Gastrocnemius medialis (tissue), 4 donors: Measurements from ENCODE around the gene CACNA1H.
"Not testable (repeated sequence)": the region's sequence is repeated elsewhere in the genome, so short reads cannot be mapped to it uniquely, and the experiment has no call there.

ENCODE experiments used
- POLR2A ChIP-seq, 2 donors: fragments of 450-650 bp; IDR thresholded peaks; one replicate each; pipeline ENCODE4 v1.6.1; 2017; ENCODE audit warnings: antibody characterized with exemption in 2 of 2, mild to moderate bottlenecking in 2 of 2, moderate library complexity in 2 of 2
- TF ChIP-seq, protein P1 (sequence below), 5 experiments: fragments of 450-650 bp in 3 of 5; fragments of 200-600 bp in 2 of 5; sonication (generic) in 2 of 5; IDR thresholded peaks in 4 of 5; conservative IDR thresholded peaks in 1 of 5; 1 replicate in 4 of 5; 2 replicates in 1 of 5; pipeline ENCODE4 v1.5.1; 2016 to 2019; ENCODE audit warnings: antibody characterized with exemption in 5 of 5, mild to moderate bottlenecking in 3 of 5, moderate library complexity in 3 of 5

DNA sequence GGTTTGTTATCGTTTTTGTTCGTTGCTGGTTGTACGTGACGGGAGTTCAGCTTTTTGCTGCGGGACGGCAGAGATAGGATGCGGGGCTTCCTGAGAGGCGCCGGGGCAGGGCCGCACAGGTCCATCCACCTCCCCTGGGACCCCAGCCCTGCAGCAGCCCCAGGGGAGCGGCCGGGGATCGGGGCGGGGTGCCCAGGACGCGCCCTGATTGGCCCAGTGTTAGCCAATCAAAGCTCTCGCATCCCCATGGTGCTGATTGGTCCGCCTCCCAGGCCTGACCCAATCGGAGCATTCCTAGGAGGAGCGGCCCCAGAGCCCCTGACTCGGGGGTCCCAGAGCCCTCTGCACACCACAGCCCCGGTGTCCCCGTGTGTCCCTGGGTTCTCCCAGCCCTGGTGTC lies 86.0 kb downstream of the CACNA1H start:
- TF ChIP-seq, protein P1, sequence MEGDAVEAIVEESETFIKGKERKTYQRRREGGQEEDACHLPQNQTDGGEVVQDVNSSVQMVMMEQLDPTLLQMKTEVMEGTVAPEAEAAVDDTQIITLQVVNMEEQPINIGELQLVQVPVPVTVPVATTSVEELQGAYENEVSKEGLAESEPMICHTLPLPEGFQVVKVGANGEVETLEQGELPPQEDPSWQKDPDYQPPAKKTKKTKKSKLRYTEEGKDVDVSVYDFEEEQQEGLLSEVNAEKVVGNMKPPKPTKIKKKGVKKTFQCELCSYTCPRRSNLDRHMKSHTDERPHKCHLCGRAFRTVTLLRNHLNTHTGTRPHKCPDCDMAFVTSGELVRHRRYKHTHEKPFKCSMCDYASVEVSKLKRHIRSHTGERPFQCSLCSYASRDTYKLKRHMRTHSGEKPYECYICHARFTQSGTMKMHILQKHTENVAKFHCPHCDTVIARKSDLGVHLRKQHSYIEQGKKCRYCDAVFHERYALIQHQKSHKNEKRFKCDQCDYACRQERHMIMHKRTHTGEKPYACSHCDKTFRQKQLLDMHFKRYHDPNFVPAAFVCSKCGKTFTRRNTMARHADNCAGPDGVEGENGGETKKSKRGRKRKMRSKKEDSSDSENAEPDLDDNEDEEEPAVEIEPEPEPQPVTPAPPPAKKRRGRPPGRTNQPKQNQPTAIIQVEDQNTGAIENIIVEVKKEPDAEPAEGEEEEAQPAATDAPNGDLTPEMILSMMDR (IDR thresholded peaks at IDR 0.05 in 4 of 5, conservative IDR thresholded peaks at IDR 0.05 in 1 of 5): not testable (repeated sequence)
- not testable (repeated sequence) for TF ChIP-seq POLR2A (IDR thresholded peaks at IDR 0.05)
